Astrocyte of the cerebellum (primary cell): ENCODE data around the gene CPED1.
A peak's percentile ranks its signal among the peaks of the same experiment; 100 is the strongest.

Experiments
- DNase-seq: peaks from one replicate; pipeline ENCODE4 v3.0.0-alpha.2; 2011; ENCODE audit warnings: low read depth
- H3K4me3 ChIP-seq: 2 replicates; pipeline ENCODE4 v1.5.1; 2011; ENCODE audit warnings: mild to moderate bottlenecking, low read depth, low read length, moderate library complexity
- in situ Hi-C: cut with HindIII; loops from 2 replicates; pipeline ENCODE4 v1.10.0; 2017; ENCODE audit warnings: low sequenced_read_pairs
- TF ChIP-seq, protein P1 (sequence below): IDR thresholded peaks from 2 replicates; pipeline ENCODE4 v1.5.1; 2012; ENCODE audit warnings: low read length, low read depth, moderate library complexity, mild to moderate bottlenecking; ENCODE audit errors: missing control alignments

CPED1 gene

DNA sequence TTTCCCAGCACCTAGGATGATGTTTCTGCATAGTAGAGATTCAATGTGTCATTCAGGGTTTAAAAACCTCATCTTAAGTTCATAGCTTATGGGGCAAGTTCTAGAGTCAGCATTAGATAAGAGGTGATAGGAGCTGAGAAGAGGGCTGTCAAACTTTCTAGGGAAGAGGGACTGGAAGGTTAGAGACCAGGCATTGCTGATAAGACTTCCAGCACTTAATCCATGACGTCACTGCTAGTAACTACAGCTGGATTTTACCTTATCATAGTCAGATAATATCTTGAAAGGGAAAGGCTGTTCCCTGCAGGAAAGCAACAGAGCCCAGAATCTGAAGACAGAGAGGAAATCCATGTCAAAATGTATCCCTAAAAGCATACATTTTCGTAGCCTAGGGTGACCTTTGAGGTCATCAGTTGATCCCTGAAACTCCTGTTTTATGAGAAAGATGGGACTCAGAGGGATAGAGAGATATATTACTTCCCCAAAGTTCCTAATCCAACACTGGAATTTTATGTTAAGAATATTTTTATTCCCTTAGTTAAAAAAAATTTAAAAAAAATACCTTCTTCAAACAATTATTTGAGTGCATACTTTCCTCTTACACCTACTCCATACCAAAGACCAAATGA, 3.3 kb upstream of the CPED1 start:
- TF ChIP-seq, protein P1, sequence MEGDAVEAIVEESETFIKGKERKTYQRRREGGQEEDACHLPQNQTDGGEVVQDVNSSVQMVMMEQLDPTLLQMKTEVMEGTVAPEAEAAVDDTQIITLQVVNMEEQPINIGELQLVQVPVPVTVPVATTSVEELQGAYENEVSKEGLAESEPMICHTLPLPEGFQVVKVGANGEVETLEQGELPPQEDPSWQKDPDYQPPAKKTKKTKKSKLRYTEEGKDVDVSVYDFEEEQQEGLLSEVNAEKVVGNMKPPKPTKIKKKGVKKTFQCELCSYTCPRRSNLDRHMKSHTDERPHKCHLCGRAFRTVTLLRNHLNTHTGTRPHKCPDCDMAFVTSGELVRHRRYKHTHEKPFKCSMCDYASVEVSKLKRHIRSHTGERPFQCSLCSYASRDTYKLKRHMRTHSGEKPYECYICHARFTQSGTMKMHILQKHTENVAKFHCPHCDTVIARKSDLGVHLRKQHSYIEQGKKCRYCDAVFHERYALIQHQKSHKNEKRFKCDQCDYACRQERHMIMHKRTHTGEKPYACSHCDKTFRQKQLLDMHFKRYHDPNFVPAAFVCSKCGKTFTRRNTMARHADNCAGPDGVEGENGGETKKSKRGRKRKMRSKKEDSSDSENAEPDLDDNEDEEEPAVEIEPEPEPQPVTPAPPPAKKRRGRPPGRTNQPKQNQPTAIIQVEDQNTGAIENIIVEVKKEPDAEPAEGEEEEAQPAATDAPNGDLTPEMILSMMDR = no peak
- in situ Hi-C loops = loop anchor here (25.0 kb wide), 1 partner anchor 552 kb away; no protein-coding TSS in a partner anchor
- DNase-seq = no peak
- H3K4me3 ChIP-seq = no peak overlapping the region

GRCh38 chr7:120985839-120986238, 2.7 kb upstream of the CPED1 start:
- no peak for DNase-seq
- in situ Hi-C loops = loop anchor here (25.0 kb wide), 1 partner anchor 551 kb away; no protein-coding TSS in a partner anchor
- TF ChIP-seq, protein P1 = no peak
- H3K4me3 ChIP-seq = no peak overlapping the region

- no peak overlapping the region for H3K4me3 ChIP-seq
- no peak for DNase-seq
- TF ChIP-seq, protein P1 = no peak
- in situ Hi-C loops = loop anchor here (25.0 kb wide), 1 partner anchor 551 kb away; no protein-coding TSS in a partner anchor
Measured at GRCh38 chr7:120986650-120987049, 1.9 kb upstream of the CPED1 start.

GRCh38 chr7:120987280-120987679, 1.2 kb upstream of the CPED1 start:
- TF ChIP-seq, protein P1 = no peak
- DNase-seq = no peak
- H3K4me3 ChIP-seq = no peak overlapping the region
- in situ Hi-C loops = loop anchor here (25.0 kb wide), 1 partner anchor 550 kb away; no protein-coding TSS in a partner anchor

DNA sequence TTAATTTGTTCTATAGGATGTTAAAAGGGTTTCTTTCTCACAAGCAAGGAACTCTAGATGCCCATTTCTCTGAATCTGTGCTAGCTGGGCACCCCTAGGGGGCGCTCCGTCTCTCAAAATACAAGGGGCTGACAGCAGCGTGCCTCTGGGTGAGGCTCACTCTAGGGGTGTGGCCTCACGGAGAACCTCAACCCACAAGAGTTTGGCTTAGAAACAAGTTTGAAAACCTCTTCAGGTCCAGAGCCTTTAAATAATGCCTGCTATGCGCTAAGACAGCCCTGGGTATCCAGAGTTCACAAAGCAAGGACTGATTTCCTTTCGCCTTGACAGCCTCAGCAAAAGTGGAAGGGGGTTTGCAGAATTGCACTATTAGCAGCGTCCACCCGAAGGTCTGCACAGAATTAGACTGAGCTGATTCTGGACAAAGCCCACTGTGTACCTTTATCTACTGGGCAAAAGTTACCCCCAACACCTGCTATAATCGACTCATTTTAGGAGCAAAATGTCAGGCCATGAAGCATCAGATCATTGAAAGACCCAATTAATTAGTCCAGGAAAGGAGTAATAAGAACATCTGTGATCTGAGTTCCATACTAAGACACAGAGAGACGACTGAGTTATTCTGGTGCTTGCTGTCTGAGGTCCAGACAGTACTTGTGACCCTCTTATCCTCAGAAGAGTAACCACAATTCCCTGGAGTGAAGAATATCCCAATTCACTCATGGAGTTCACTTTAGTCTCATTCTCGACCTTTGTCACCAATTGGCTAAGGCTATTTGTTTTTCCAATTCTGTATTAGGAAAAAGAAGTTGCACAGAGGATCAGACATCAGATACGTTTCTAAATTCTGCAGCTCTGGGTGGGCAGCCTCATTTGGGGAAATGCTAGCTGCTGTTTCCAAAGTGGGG, 574 bp upstream of the CPED1 start:
- peak; percentile 91 for DNase-seq
- peak overlapping the region; percentile 43 for H3K4me3 ChIP-seq
- in situ Hi-C loops = loop anchor here (25.0 kb wide), 1 partner anchor 549 kb away; no protein-coding TSS in a partner anchor

More for the DNA sequence above, 574 bp upstream of the CPED1 start:
- TF ChIP-seq, protein P1 = peak; percentile 98
